VCaP (cell line): ENCODE measurements around the gene PLD5.

Source experiments
- H3K27ac ChIP-seq: fragments of 450-650 bp; 2 replicates; pipeline ENCODE4 v1.5.1; 2017
- TF ChIP-seq, protein P1 (sequence below): fragments of 450-650 bp; conservative IDR thresholded peaks from 2 replicates; pipeline ENCODE4 v1.5.1; 2017; ENCODE audit warnings: mild to moderate bottlenecking, moderate library complexity

The PLD5 gene

DNA sequence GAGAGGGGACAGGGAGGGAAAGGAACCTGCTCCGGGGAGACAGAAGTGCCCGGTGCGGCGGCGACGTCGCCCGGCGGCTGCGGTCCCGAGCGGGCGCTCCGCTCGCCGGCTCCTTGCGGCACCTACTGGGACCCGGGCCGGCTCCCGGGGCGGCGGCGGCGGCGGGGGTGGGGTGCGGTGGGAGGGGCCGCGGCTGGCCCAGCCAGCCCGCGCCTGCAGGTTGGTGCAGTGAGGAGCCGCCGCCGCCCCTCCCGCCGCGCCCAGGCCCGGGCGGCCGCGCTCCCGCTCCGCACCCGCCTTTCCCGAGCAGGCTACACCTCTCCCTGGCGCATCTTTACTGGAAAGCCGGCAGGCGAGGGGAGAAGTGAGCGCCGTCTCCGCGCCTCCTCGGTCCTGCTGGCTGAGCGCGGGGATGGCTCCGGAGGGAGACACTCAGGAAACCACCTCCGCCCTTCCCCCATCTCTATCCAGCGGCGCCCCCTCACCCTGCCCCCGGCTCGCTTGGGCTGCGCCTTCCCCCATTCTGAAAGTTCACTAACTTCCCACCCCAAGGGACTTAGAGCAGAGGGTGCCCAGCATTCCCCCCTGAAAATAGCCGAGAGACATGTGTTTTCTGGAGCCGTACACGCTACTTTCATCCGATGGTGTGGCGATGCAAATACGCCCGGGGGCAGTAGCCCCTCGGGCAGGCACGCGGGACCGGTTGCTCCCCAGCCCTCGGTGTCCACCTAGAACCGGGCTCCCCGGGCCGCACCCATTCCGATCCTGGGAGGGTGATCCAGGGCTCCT lies at the start of gene PLD5:
Gene PLD5, minus strand, starts transcription at position 127 of the 789 bp plus-strand sequence.
- H3K27ac ChIP-seq, result peak within 1 kb of the TSS; percentile 62
- TF ChIP-seq, protein P1, sequence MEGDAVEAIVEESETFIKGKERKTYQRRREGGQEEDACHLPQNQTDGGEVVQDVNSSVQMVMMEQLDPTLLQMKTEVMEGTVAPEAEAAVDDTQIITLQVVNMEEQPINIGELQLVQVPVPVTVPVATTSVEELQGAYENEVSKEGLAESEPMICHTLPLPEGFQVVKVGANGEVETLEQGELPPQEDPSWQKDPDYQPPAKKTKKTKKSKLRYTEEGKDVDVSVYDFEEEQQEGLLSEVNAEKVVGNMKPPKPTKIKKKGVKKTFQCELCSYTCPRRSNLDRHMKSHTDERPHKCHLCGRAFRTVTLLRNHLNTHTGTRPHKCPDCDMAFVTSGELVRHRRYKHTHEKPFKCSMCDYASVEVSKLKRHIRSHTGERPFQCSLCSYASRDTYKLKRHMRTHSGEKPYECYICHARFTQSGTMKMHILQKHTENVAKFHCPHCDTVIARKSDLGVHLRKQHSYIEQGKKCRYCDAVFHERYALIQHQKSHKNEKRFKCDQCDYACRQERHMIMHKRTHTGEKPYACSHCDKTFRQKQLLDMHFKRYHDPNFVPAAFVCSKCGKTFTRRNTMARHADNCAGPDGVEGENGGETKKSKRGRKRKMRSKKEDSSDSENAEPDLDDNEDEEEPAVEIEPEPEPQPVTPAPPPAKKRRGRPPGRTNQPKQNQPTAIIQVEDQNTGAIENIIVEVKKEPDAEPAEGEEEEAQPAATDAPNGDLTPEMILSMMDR, result no peak

DNA sequence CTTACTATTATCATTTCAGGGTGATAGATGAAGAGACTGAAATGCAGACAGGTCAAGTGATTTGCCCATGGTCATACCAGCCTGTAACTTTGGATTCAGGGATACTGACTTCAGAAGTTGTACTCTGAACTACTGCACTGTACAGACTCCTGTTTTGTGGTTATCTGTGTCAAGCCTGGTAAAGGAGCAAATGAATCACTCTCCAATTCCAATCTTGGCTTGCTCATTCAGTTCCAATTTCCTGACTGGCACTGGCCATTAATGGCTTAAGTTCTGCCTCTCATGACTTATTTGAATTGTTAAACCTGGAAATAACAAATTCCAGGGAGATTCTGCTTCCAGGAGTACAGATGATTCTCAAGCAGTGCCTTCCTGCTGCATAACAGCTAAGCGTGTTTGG lies 45.4 kb upstream of the PLD5 start:
- no peak overlapping the region for H3K27ac ChIP-seq
- TF ChIP-seq, protein P1, result no peak

DNA sequence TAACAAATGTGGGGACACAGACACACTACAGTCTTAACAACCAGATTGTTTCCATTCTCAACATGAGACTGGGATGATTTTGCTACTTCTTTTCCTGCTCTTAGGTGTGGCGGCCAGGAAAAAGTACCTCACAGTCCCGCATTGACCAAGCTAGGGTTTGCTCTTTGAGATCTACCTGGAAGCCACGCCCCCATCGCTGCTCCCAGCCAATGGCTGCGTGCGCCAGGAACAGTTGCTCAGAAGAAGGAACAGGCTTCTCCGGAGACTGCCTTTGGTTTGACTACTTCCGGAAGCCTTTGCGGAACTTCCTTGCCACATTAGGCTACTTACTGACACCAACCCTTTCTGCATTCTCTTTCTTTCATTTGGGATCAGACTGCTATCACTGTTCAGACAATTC lies 44.2 kb upstream of the PLD5 start:
- TF ChIP-seq, protein P1, result no peak
- no peak overlapping the region for H3K27ac ChIP-seq

DNA sequence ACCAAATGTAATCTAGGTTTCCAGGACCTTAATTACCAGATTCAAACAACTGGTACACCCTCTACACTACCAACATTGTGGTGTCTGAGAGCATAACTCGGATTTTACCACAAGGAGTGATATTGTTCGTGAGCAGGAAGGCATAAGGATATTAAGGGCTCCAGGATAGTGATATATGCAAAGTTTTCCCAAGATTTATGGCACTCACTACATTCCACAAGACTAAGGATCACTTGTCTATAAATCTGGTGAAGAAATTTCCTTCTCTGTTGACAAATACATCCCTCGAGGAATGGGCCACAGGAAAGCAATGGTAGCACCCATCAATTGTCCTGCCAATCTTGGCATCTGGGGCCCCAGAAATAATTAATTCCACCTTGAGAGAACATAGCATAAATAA lies 43.1 kb upstream of the PLD5 start:
- TF ChIP-seq, protein P1, result no peak
- H3K27ac ChIP-seq, result no peak overlapping the region

DNA sequence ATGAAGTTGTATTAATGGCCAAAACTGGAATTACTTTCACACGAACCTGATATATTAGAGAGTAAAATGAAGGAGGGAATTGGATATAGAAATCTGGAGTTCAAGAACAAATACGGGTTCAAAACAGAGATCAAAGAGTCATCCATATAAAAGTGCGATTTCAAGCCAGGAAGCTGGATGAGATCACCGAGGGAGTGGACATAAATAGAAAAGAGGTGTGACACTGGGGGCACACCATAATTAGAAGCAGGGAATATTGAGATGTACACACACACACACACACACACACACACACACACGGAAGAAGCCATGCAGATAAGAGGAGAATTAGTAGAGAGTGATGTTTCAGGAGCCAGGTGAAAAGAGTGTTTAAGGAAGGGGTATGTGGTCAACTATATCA lies 32.3 kb upstream of the PLD5 start:
- TF ChIP-seq, protein P1, result no peak
- H3K27ac ChIP-seq, result no peak overlapping the region

DNA sequence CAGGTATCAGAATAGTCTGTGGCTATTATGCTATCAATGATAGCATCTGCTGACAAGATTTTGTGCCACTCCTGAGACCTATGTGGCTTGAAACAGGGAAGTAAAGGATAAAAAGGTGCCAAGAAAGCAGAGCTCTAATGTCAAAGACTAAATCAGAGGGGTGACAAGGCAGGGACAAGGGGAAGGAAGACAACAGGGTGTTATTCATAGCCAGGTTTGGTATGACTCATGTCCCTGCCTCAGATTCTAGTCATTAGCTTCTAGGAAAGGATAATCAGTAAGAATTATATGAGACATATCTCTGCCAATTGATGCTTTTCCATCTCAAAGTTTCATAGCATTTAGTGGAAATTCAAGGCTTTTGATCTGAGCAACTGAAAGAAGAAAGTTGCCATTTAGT lies 31.8 kb upstream of the PLD5 start:
- H3K27ac ChIP-seq, result no peak overlapping the region
- TF ChIP-seq, protein P1, result no peak

DNA sequence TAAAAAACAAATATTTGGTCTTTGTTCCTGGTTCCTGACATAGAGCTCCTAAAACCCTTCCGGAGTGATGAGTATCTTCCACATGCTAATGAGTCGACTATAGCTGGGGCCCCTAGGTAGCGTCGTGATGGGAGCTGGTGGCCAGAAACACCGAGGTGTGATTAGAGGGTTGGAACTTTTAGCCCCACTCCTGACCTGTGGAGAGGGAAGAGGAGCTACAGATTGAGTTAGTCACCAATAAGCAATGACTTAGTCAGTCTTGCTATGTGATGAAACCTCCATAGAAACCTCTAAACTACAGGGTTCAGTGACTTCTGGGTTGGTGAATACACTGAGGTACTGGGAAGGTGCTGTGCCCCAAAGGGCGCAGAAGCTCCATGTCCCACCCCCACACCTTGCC lies 30.1 kb upstream of the PLD5 start:
- TF ChIP-seq, protein P1, result no peak
- peak overlapping the region; percentile 46; the same call in 1 of the 2 replicates for H3K27ac ChIP-seq
